SK-N-SH treated with all-trans-retinoic acid at 6 μM for 48 hours (cell line): ENCODE data around the gene ANKRD12.
"Not testable (repeated sequence)": the region's sequence is repeated elsewhere in the genome, so short reads cannot be mapped to it uniquely, and the experiment has no call there.

Experiments
- ATAC-seq: fragments of 200-7000 bp; cut with Tn5 transposase; 3 replicates; pipeline ENCODE4 v1.9.1; 2020; ENCODE audit warnings: mild to moderate bottlenecking, moderate library complexity
- ARNTL ChIP-seq: fragments of 450-650 bp; formaldehyde crosslinking; IDR thresholded peaks from 2 replicates; pipeline ENCODE4 v1.5.0; 2020; ENCODE audit warnings: low read depth, mild to moderate bottlenecking, moderate library complexity, borderline replicate concordance
- BACH2 ChIP-seq: fragments of 250-450 bp; sonication (Bioruptor Pico); IDR thresholded peaks from 2 replicates; pipeline ENCODE4 v1.9.0; 2021; ENCODE audit warnings: mild to moderate bottlenecking, borderline replicate concordance
- CREB5 ChIP-seq: fragments of 250-450 bp; sonication (Bioruptor Pico); IDR thresholded peaks from 2 replicates; pipeline ENCODE4 v1.5.1; 2020; ENCODE audit warnings: low read depth, mild to moderate bottlenecking, moderate library complexity
- CSDC2 ChIP-seq: fragments of 250-450 bp; sonication (Bioruptor Pico); IDR thresholded peaks from 2 replicates; pipeline ENCODE4 v1.5.0; 2020; ENCODE audit warnings: mild to moderate bottlenecking, moderate library complexity
- CSRNP3 ChIP-seq: fragments of 250-450 bp; sonication (Bioruptor Pico); IDR thresholded peaks from 2 replicates; pipeline ENCODE4 v1.5.1; 2021; ENCODE audit warnings: mild to moderate bottlenecking, moderate library complexity
- GLIS3 ChIP-seq: fragments of 250-450 bp; sonication (Bioruptor Pico); IDR thresholded peaks from 2 replicates; pipeline ENCODE4 v1.5.0; 2020; ENCODE audit warnings: mild to moderate bottlenecking, moderate library complexity
- PPARA ChIP-seq: fragments of 250-450 bp; sonication (Bioruptor Pico); IDR thresholded peaks from 2 replicates; pipeline ENCODE4 v1.5.0; 2020; ENCODE audit warnings: mild to moderate bottlenecking, borderline replicate concordance
- SNAI2 ChIP-seq: fragments of 250-450 bp; sonication (Bioruptor Pico); IDR thresholded peaks from 2 replicates; pipeline ENCODE4 v1.5.0; 2020; ENCODE audit warnings: mild to moderate bottlenecking, moderate library complexity
- TCF4 ChIP-seq: fragments of 250-450 bp; sonication (Bioruptor Pico); IDR thresholded peaks from 2 replicates; pipeline ENCODE4 v1.8.0; 2021; ENCODE audit warnings: mild to moderate bottlenecking, moderate library complexity, borderline replicate concordance
- TOX ChIP-seq: fragments of 250-450 bp; sonication (Bioruptor Pico); IDR thresholded peaks from 2 replicates; pipeline ENCODE4 v1.8.0; 2021; ENCODE audit warnings: mild to moderate bottlenecking, moderate library complexity, borderline replicate concordance
- ZC3H10 ChIP-seq: fragments of 250-450 bp; sonication (Bioruptor Pico); IDR thresholded peaks from 2 replicates; pipeline ENCODE4 v1.5.1; 2021; ENCODE audit warnings: mild to moderate bottlenecking, moderate library complexity
- ZFP30 ChIP-seq: fragments of 450-650 bp; formaldehyde crosslinking; IDR thresholded peaks from 2 replicates; pipeline ENCODE4 v1.5.0; 2022; ENCODE audit warnings: mild to moderate bottlenecking, moderate library complexity
- ZNF565 ChIP-seq: fragments of 450-650 bp; formaldehyde crosslinking; conservative IDR thresholded peaks from 2 replicates; pipeline ENCODE4 v1.5.0; 2020; ENCODE audit warnings: low read depth, mild to moderate bottlenecking, moderate library complexity
- ZNF70 ChIP-seq: fragments of 450-650 bp; formaldehyde crosslinking; IDR thresholded peaks from 2 replicates; pipeline ENCODE4 v1.5.0; 2020; ENCODE audit warnings: mild to moderate bottlenecking, moderate library complexity
- ZNF8 ChIP-seq: fragments of 450-650 bp; formaldehyde crosslinking; IDR thresholded peaks from 2 replicates; pipeline ENCODE4 v1.5.0; 2020; ENCODE audit warnings: mild to moderate bottlenecking, moderate library complexity

The ANKRD12 gene

GRCh38 chr18:9157806-9158205 lies 21.2 kb downstream of the ANKRD12 start (continued):
- TF ChIP-seq CSRNP3 (CRISPR knock-in tag) (no peak), CSDC2 (no peak), TOX (CRISPR knock-in tag) (no peak), PPARA (CRISPR knock-in tag) (no peak), GLIS3 (CRISPR knock-in tag) (no peak), BACH2 (CRISPR knock-in tag) (no peak)

- no peak for TF ChIP-seq ZC3H10 (CRISPR knock-in tag)
- TF ChIP-seq ZNF565 (CRISPR knock-in tag) = no peak
- TF ChIP-seq, all 23 proteins: peak for 0
- no peak for ATAC-seq
Observed at GRCh38 chr18:9160014-9160413, 23.4 kb downstream of the ANKRD12 start.

GRCh38 chr18:9162663-9163062 lies 26.1 kb downstream of the ANKRD12 start:
- ATAC-seq = not testable (repeated sequence)

GRCh38 chr18:9164149-9164548 lies 27.6 kb downstream of the ANKRD12 start:
- ATAC-seq = not testable (repeated sequence)

- ATAC-seq = not testable (repeated sequence)
Observed at GRCh38 chr18:9165883-9166282, 29.3 kb downstream of the ANKRD12 start.

GRCh38 chr18:9169515-9169914 lies 32.9 kb downstream of the ANKRD12 start:
- ATAC-seq = not testable (repeated sequence)

- not testable (repeated sequence) for ATAC-seq
Observed at GRCh38 chr18:9171919-9172318, 35.3 kb downstream of the ANKRD12 start.

GRCh38 chr18:9172506-9173127 lies 36.0 kb downstream of the ANKRD12 start:
- ATAC-seq = no peak
- no peak for TF ChIP-seq TCF4 (CRISPR knock-in tag)
- TF ChIP-seq CREB5 (CRISPR knock-in tag) = no peak
- TF ChIP-seq, all 23 proteins: peak for 0

GRCh38 chr18:9173770-9174233 lies 37.2 kb downstream of the ANKRD12 start:
- TF ChIP-seq ZFP30 = no peak
- no peak for TF ChIP-seq SNAI2 (CRISPR knock-in tag)
- no peak for TF ChIP-seq CREB5 (CRISPR knock-in tag)
- TF ChIP-seq BACH2 (CRISPR knock-in tag) = no peak
- no peak for TF ChIP-seq ZNF70 (CRISPR knock-in tag)
- no peak for TF ChIP-seq ZNF8 (CRISPR knock-in tag)
- no peak for ATAC-seq

GRCh38 chr18:9174302-9174701 lies 37.7 kb downstream of the ANKRD12 start:
- no peak for TF ChIP-seq ARNTL (CRISPR knock-in tag)
- no peak for ATAC-seq
